Lower lobe of right lung (tissue), 2 donors: ENCODE measurements around the gene WDR31. TPM values are rescaled to one million over a fixed set of nuclear protein-coding genes. Genes with fewer than 3 reads are reported as not detected.

Source experiments
- ATAC-seq, 2 donors: fragments of 200-7000 bp; cut with Tn5 transposase; one replicate each; pipeline ENCODE4 v1.9.1; 2020 to 2022; ENCODE audit warnings: mild to moderate bottlenecking in 2 of 2, moderate library complexity in 2 of 2
- DNase-seq: peaks from one replicate; pipeline ENCODE4 v3.0.0-alpha.2; 2020
- H3K27ac ChIP-seq: fragments of 200-600 bp; one replicate; pipeline ENCODE4 v1.8.0; 2022
- H3K27me3 ChIP-seq: fragments of 200-600 bp; one replicate; pipeline ENCODE4 v1.8.0; 2022; ENCODE audit warnings: low read depth
- H3K36me3 ChIP-seq: fragments of 200-600 bp; one replicate; pipeline ENCODE4 v1.8.0; 2022; ENCODE audit warnings: mild to moderate bottlenecking
- H3K4me1 ChIP-seq: fragments of 200-600 bp; one replicate; pipeline ENCODE4 v1.8.0; 2022
- H3K4me3 ChIP-seq: fragments of 200-600 bp; one replicate; pipeline ENCODE4 v1.8.0; 2022; ENCODE audit warnings: mild to moderate bottlenecking
- H3K9me3 ChIP-seq: fragments of 200-600 bp; one replicate; pipeline ENCODE4 v1.8.0; 2022
- CTCF ChIP-seq: fragments of 200-600 bp; IDR thresholded peaks from one replicate; pipeline ENCODE4 v1.8.0; 2022; ENCODE audit warnings: antibody characterized with exemption, mild to moderate bottlenecking
- intact Hi-C: fragments of 100-400 bp; cut with DNase I; formaldehyde crosslinking; loops from one replicate; pipeline ENCODE4 v1.11.0; 2022
- total RNA-seq: library from RNA; stranded (reverse); fragmentation: NEBNext Ultra II Directional; extraction: Animal tissue kit (Norgen Biotek cat#: 25700); gene quantifications from one replicate; pipeline ENCODE4 v1.2.1, GENCODE V29; 2021
- donor health status: DM: no; HTN: yes; CAD: no; lungs with severe emphysema.

Gene WDR31
- total RNA-seq, 1 donor from 2014 or later, result 4.5 TPM

GRCh38 chr9:113313261-113313660 is 26.8 kb downstream of the WDR31 start:
- DNase-seq, result no peak
- H3K27ac ChIP-seq, result no peak overlapping the region
- H3K27me3 ChIP-seq, result no peaks in the 10 kb centered on the region
- intact Hi-C loops, result no loop called here
- peaks cover 7% of the 10 kb centered on the region for H3K36me3 ChIP-seq
- ATAC-seq, result no peak
- no peak overlapping the region for H3K4me3 ChIP-seq
- no peaks in the 10 kb centered on the region for H3K4me1 ChIP-seq
- H3K9me3 ChIP-seq, result no peaks in the 10 kb centered on the region
- no peak for TF ChIP-seq CTCF

GRCh38 chr9:113311961-113312360 is 28.1 kb downstream of the WDR31 start:
- Histone ChIP-seq H3K27me3 (no peaks in the 10 kb centered on the region), H3K27ac (no peak overlapping the region), H3K4me3 (no peak overlapping the region), H3K36me3 (no peaks in the 10 kb centered on the region), H3K9me3 (no peaks in the 10 kb centered on the region), H3K4me1 (no peaks in the 10 kb centered on the region)
- DNase-seq (no peak), ATAC-seq (no peak)
- no peak for TF ChIP-seq CTCF
- intact Hi-C loops, result no loop called here

- no peak overlapping the region for H3K4me3 ChIP-seq
- intact Hi-C loops, result no loop called here
- no peaks in the 10 kb centered on the region for H3K27me3 ChIP-seq
- TF ChIP-seq CTCF, result no peak
- H3K36me3 ChIP-seq, result no peaks in the 10 kb centered on the region
- H3K9me3 ChIP-seq, result no peaks in the 10 kb centered on the region
- DNase-seq, result no peak
- ATAC-seq, result no peak
- no peaks in the 10 kb centered on the region for H3K4me1 ChIP-seq
- H3K27ac ChIP-seq, result no peak overlapping the region
Observed at GRCh38 chr9:113310538-113310937, 29.5 kb downstream of the WDR31 start.

GRCh38 chr9:113309204-113309813 is 30.8 kb downstream of the WDR31 start:
- DNase-seq (no peak), ATAC-seq (no peak)
- Histone ChIP-seq H3K27ac (no peak overlapping the region), H3K4me3 (no peak overlapping the region), H3K27me3 (no peaks in the 10 kb centered on the region), H3K9me3 (no peaks in the 10 kb centered on the region), H3K36me3 (no peaks in the 10 kb centered on the region), H3K4me1 (no peaks in the 10 kb centered on the region)
- TF ChIP-seq CTCF, result peak; percentile 50
- intact Hi-C loops, result no loop called here

- Histone ChIP-seq H3K9me3 (no peaks in the 10 kb centered on the region), H3K4me1 (no peaks in the 10 kb centered on the region), H3K27ac (no peak overlapping the region), H3K27me3 (peaks cover 3% of the 10 kb centered on the region), H3K36me3 (no peaks in the 10 kb centered on the region), H3K4me3 (no peak overlapping the region)
- no peak for DNase-seq
- intact Hi-C loops, result no loop called here
- ATAC-seq, result peak in 1 of 2 donors; percentile 25
- no peak for TF ChIP-seq CTCF
Observed at GRCh38 chr9:113307396-113307975, 32.6 kb downstream of the WDR31 start.
